Heart left ventricle (tissue), 13 donors: ENCODE measurements around the gene FUZ.
A peak's percentile ranks its signal among the peaks of the same experiment; 100 is the strongest.

ENCODE experiments used
- CTCF ChIP-seq, 12 donors: fragments of 200-600 bp; sonication (generic) in 4 of 12; IDR thresholded peaks; one replicate each; pipeline versions ENCODE4 v1.5.0 to v1.8.0; 2018 to 2022; ENCODE audit warnings: antibody characterized with exemption in 12 of 12, mild to moderate bottlenecking in 5 of 12
- POLR2A ChIP-seq, 2 donors: fragments of 450-650 bp; IDR thresholded peaks; one replicate each; pipeline ENCODE4 v1.6.1; 2017; ENCODE audit warnings: antibody characterized with exemption in 2 of 2, mild to moderate bottlenecking in 2 of 2, moderate library complexity in 2 of 2
- donor health status: ischemic (EF 13 %, LVEDD 7.1; RV severe dilation, severe dysfunction).
- donor health status: DM: no; HTN: yes; CAD: no.
- donor health status: DM: no; HTN: no; CAD: no.
- donor health status: ischemic (EF 25% LVEDD 6.9; RV normal size, moderate dysfunction).
- donor health status: ischemic (EF 25% LVEDD 5.7; RV mildly dilated, moderate dysfunction).
- donor health status: ischemic (EF 35%, LVEDD 5.7; RV mildly dilated, moderate dysfunction).
- donor health status: nonischemic (EF 11% LVEDD 7.7; RV severe dilation, severe dysfunction).
- donor health status: DM: yes; HTN: yes; CAD: no.
- donor health status: PGD.
- donor health status: ischemic (EF 29% LVEDD 5.4; RV normal size, mild dysfunction).
- donor health status: nonischemic (EF 23%, LVEDD 6.1; RV moderate dilation, normal function).

GRCh38 chr19:49766930-49767299 is 46.2 kb downstream of the FUZ start, which contains the start of gene AP2A1:
- TF ChIP-seq CTCF (IDR thresholded peaks at IDR 0.05) (no peak), POLR2A (IDR thresholded peaks at IDR 0.05) (peak; percentile 10 to 45)
